NCI-H446 (cell line): Measurements from ENCODE around the gene GFOD2.
A peak's percentile ranks its signal among the peaks of the same experiment; 100 is the strongest.
"Not testable (repeated sequence)": the region's sequence is repeated elsewhere in the genome, so short reads cannot be mapped to it uniquely, and the experiment has no call there.

Source experiments
- DNase-seq, 2 experiments: peaks; one replicate each; lab custom pipeline; 2025; lab: John Stamatoyannopoulos, UW

GFOD2 gene, protein sequence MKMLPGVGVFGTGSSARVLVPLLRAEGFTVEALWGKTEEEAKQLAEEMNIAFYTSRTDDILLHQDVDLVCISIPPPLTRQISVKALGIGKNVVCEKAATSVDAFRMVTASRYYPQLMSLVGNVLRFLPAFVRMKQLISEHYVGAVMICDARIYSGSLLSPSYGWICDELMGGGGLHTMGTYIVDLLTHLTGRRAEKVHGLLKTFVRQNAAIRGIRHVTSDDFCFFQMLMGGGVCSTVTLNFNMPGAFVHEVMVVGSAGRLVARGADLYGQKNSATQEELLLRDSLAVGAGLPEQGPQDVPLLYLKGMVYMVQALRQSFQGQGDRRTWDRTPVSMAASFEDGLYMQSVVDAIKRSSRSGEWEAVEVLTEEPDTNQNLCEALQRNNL

DNA sequence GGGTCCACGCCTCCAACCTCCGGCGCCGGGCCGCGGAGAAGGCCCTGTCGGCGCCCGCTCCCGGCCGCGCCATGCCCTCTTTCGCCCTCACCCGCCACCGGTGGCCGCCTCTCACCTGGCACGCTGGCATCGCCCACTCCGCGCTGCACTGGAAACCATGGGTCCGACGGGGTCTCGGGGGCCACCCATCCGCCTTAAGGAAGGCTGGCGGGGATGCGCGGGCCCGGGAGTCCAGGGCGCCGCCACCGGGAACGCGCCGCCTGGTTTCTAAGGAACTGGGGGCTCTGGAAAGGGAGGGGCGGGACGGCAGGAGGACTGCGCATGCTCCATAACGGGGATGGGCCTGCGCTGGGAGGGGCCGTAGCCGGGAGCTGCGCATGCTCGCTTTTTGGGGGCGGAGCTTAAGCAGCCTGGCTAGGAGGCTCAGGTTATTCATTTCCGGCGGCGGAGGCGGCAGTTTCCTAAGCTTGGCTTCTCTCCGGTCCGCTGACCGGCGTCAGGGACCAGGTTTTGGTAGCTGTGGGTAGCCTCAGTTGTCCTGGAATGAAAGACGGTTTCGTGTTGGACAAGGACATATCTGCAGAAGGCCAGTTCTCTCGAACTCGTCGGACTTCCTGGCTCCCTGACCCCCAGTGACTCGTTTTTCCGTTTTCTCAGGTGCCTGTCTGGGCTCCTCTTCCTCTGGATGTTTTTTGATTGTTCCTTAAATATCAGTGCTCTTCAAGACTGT, at the start of gene GFOD2:
TSS of gene GFOD2 (minus strand) at position 269 of the 730 bp plus-strand sequence. CDS start 33,601 bp downstream, outside the sequence.
- DNase-seq = peak; percentile 68 to 89

DNA sequence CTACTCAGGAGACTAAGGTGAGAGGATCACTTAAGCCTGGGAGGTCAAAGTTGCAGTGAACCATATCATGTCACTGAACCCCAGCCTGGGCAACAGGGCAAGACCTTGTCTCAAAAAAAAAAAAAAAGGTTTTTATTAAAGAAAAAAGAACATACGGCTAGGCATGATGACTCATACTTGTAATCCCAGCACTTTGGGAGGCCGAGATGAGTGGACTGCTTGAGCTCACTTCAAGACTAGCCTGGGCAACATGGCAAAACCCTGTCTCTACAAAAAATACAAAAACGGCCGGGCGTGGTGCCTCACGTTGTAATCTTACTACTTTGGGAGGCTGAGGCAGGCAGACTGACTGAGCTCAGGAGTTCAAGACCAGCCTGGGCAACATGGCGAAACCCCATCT, 48.8 kb upstream of the GFOD2 start:
- no peak for DNase-seq

DNA sequence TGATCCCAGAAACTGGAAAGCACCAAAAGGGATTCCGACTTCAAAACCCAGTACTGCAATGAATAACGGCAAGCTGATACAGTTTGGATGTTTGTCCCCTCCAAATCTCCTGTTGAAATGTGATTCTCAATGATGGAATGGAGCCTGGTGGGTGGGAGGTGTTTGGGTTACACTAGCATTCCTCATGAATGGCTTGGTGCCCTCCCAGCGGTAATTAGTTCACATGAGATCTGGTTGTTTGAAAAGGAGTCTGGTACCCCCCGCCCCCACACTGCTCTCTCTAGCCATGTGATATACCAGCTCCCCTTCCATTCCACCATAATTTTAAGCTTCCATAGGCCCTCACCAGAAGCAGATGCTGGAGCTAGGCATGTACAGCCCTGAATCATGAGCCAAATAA, 47.2 kb upstream of the GFOD2 start:
- no peak for DNase-seq

DNA sequence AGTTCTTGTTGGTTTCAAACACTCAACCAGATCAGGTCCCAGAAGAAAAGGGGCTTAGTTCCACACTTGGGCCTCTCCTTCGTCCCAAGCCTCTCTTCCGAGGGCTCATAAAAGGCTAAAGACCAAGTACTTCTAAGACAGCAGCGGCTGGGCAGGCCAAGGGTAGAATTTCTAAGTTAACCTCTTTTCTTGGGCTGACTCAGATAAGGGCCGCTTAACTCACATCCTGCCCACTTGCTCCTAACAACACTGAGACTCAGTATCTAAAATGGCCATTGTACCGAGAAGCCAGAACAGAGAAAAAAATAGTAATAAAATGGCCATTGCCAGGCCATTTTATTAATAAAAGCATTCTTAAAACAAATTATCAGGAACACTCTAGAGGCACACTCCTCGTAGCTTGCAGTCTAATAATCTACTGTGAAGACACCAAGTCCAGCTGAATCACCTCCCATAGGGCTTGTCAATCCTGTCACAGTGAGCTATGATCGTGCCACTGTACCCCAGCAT, 45.1 kb upstream of the GFOD2 start:
- no peak for DNase-seq

DNA sequence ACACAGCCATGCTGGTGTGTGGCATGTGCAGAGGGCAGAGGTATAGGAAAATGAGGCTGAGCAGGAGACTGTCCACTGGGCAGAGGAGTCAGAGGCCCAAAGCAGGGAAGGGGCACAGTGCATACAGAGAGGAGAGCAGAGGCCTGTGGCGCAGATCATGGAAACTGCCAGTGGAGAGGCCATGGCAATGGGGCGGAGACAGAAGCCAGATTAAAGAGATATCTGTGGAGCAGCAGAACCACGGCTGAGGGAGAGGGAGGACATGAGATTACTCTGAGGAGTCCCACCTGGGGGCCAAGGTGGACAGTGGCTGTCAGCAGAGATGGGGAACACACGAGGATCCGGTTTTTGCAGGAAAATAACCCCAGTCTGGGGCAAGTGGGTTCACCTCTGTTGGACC, 44.0 kb upstream of the GFOD2 start:
- DNase-seq = no peak

DNA sequence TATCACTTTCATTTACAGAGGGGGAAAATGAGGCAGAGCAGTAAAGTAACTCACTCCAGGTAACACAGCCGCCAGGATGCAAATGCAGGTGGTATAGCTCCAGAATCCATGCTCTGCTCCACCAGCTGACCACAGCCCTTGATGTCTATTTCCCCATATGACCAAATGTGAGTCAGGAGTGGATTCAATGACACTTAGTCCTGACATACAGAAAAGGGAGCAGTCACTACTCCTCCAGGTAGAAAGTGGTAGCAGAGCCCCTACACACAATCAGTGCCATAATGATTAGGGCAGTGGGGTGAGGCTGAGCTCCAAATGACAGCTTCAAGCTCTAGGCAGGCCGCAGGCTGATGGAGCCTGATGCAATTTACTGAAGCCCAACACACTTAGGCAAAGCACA, 43.3 kb upstream of the GFOD2 start:
- DNase-seq = no peak

DNA sequence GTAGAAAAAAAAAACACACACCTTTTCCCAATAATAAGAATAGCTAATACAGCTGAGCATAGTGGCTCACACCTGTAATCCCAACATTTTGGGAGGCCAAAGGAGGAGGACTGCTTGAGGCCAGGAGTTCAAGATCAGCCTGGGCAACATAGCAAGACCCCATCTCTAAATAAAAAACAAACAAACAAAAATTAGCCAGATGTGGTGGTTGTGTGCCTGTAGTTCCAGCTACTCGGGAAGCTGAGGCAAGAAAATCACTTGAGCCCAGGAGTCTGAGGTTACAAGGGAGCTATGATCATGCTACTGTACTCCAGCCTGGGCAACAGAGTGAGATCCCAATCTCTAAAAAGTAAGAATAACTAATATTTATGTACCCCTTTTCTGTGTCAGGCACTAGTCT, 42.8 kb upstream of the GFOD2 start:
- DNase-seq = no peak

DNA sequence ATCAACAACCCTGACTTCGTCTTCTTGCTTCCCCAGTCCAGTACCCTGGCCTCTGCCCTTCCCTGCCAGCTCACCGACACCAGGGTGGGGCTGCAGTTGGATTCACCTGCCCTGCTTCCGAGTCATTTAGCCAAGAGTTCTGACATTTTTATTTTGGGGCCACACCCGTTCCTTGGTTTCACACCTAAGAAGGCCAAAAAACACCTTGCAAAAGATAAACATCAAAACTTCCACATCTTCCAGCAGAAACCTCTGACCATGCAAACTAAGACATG, 41.8 kb upstream of the GFOD2 start:
- DNase-seq = no peak

DNA sequence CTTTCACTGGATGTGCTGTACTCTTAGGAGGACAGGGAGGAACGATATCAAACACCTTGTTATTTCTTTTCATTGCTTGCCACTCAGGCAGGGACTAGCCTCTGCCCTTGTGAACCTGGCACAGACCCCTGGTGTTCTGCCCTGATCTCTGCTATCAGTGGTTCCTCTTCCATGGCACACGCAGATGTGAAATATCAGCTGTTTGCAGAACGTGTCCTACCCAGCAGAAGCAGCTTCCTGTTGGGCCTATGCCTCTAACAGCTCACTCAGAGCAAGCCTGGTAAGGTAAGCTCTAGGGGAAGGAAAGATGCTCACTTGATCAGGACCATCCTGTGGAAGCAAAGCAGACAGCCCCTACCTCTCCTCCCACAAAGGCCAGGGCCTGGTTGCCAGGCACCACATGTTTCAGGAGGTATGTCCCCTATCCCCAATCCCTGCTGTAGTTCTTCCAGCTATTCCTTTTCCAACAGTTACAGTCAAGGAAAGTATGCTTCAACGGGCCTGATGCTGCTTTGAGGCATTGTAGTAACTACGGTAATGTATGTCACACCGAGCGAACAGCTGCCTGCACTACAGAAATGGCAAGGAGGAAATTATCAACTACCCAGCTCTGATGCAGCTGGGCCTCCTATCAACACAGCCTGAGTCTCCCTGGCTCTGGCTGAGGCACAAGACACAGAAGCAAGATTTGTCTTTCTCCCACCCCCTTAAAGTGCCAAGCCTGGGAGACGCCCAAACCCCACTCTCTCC, 41.3 kb upstream of the GFOD2 start:
- DNase-seq = no peak

DNA sequence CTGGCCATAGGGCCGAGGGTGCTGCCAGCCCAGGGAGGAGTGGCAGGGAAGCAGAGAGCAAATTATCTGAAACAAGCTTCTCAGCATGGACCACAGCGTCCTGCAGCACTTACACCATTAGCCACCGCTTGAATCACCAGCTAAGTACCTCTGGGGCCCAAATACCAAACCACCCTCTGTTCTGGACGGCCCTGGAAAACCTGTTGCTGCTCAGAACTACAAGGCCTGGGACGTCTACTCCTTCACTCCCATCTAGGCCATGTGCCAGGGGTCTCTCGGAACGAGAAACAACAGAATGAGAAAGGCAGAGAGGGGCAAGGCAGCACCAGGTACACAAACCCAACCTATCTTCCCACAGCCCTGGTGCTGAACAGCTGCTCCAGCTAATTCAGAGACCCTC, 39.9 kb upstream of the GFOD2 start:
- no peak for DNase-seq

DNA sequence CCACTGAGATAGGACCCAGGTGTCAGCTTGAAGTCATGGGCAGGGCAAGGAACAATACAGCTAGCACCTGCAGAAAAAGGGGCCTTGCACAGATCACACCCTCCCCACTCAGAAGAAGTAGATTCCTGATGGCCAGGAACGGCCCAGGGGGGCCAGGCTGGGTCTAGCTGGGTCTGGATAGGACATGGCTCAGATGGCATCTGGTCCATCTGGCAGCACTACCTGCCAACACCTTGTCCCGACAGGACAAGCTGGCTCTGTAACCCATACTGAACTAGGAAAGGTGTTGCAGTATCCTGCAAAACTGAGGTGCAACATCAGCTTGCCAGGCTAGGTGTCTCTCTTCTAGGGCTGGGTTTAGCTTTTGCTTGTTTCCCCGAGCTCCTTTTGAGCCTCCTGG, 38.9 kb upstream of the GFOD2 start:
- DNase-seq = no peak

DNA sequence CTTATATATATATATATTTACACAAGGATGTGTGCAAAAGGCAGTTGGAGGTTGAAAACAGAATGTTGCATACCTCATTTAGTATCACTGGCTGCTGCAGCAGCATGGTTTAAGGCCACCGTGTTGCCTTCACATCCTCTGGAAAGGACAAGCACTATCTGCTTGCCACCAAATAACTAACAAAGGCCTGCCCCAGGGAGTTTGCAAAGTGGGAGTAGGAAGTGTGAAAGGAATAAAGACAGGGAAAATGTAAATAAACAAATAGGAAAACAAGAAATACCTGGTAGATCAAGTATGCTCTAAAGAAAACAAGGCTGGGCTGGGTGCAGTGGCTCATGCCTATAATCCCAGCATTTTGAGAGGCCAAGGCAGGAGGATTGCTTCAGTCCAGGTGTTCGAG, 33.5 kb upstream of the GFOD2 start:
- DNase-seq = no peak

DNA sequence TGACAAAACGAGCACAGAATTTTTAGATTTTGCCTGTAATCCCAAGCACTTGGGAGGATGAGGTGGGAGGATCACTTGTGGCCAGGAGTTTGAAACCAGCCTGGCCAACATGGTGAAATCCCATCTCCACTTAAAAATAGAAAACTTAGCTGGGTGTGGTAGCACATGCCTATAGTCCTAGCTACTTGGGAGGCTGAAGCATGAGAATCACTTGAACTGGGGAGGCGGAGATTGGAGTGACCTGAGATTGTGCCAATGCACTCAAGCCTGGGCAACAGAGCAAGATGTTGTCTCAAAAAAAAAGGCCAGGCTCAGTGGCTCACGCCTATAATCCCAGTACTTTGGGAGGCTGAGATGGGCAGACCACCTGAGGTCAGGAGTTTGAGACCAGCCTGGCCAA, 32.2 kb upstream of the GFOD2 start:
- DNase-seq = not testable (repeated sequence)

DNA sequence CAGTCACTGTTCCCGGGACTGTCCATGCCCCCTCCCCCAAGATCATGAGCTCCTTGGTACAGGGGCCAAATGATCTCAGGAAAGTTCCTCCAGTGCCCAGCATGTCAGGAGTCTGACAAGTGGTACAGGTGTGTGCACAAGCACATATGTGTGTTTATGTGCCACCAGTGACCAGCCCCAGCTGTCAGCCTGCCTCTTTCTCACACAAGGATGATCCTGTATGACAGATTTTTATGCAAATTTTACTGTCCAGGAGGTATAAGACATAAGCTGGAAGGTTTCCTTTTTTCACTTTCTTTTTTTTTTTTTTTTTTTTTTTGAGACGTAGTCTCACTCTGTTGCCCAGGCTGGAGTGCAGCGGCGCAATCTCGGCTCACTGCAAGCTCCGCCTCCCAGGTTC, 31.4 kb upstream of the GFOD2 start:
- no peak for DNase-seq

DNA sequence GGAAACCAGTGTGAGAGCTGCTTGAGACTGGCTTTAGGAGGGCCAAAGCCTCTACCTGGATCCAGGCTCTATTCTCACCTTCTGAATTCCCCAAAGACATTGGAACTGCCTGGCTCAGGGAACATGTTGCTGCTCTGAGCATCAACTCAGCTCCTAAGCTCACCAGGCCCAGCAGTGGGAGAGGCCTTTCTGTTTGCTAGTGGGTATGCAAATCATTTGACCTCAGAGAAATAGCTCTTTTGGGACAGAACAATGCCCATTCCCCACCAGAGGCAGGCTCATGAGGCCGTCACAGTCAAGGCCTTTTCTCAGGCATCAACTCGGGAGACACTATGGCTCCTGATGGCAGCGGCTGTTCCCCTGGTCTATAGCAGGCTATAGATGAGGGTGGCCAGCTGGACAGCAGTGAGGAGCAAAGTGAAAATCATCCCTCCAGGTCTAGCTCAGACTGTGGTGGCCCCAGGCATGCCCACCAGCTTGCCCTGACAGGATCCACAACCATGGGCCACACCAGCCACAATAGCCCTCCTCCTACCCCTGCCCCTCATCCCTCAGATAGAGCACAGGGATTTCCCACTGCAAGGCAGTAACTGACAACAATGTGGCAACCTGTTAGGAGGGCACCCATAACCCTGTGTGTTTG, 30.4 kb upstream of the GFOD2 start:
- no peak for DNase-seq

DNA sequence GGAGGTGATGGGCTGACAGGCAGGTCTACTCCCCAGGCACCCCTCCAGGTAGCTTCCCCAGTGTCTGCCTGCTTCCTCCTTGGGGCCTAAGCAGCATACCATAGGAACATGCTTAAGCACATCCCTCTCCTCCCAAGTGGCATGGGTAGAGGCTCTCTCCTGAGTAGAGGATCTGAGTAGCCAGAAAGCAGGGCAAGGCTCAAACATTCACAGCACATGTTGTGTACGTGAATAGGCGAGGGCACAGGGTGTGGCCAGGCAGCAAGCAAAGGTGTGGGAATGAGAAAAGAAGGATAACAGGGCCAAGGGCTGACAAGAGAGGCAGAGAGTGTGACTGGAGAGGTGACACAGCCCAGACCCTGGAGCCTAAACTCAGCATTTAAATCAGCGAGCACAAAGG, 29.7 kb upstream of the GFOD2 start:
- no peak for DNase-seq

DNA sequence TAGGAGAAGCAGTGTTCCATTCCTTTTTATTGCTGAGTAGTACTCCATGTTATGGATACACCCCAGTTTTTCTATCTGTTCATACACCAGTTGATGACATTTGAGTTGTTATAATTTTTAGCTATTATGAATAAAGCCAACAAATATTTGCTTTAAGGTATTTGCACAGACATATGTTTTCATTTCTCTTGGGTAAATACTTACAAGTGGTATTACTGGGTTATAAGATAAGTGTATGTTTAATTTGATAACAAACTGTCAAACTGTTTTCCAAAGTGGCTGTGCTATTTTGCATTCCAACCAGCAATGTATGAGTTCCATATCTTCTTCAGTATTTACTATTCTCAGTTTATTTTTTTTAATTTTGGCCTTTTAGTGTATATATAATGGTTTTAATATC, 27.7 kb upstream of the GFOD2 start:
- DNase-seq = no peak

DNA sequence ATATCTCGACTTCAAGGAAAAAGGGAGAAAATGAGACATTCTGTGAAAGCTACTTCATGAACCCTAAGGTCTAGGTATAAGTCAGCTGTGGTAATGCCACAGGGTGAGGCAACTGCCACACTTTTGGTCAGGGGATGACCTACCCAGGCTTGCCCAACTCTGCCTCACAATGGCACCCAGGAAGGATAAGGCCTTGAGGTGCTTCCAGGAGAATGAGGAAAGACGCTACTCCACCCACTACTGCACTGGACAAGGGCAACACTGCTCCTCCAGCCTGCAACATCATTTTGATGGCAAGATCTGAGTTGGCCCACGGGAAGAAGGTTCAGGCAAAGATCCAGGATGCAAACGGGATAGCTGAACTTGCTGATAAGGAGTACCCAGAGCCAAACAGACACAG, 22.0 kb upstream of the GFOD2 start:
- no peak for DNase-seq

DNA sequence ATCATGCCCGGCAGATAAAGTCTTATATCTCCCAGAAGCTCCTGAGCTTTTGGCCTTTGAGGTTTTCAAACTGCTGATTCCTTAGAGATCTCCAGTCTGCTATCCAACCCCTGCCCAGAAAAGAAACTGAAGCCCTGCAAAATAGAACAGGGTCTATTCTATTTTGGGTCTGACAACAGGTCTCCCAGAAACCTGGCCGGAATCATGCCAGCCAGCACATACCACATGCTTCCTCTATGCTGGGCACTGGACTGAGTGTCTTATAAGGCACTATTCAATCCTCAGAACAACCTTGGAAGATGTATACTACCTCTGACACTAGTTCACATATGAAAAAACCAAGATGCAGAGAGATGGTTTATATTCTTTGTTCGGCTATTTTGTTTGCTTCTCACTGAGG, 21.3 kb upstream of the GFOD2 start:
- DNase-seq = no peak

DNA sequence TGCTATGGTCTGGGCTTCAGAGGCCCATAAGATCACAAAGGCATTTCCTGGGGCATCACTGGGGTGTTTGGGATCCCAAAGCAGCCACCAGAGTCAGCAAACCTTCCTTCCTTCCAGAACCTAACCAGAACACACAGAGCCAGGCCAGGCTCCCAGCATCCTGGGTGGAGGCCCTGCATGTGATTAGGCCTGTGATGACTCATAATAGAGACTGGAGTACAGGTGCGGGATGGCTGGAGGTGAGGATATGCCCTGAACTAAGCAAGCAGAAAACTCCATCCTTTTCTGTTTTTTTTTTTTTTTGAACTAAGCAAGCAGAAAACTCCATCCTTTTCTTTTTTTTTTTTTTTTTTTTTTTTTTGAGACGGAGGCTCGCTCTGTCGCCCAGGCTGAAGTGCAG, 17.7 kb upstream of the GFOD2 start:
- no peak for DNase-seq

DNA sequence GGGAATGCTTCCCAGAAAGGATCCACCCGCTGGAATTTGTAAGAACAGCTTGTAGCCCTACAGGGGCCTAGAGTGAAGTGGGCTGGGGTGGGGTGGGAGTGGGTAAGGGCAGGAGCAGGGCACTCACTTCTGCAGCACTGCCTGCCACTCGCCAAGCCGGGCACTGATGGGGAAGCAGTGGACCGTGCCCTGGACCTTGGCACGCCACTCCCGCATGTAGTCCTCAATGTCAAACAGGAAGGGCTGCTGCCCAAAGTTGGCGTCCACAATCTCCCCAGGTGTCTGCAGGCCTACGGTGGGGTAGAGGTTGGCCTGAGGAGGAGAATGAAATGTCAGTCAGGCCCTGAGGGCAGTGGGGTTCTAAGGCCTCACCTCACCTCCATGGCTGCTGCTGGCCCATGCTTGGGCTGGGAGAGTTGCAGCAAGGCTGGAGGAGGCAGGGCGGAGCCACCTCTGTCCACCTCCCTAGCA, 15.7 kb upstream of the GFOD2 start:
- DNase-seq = peak in 1 of 2 experiments; percentile 14

DNA sequence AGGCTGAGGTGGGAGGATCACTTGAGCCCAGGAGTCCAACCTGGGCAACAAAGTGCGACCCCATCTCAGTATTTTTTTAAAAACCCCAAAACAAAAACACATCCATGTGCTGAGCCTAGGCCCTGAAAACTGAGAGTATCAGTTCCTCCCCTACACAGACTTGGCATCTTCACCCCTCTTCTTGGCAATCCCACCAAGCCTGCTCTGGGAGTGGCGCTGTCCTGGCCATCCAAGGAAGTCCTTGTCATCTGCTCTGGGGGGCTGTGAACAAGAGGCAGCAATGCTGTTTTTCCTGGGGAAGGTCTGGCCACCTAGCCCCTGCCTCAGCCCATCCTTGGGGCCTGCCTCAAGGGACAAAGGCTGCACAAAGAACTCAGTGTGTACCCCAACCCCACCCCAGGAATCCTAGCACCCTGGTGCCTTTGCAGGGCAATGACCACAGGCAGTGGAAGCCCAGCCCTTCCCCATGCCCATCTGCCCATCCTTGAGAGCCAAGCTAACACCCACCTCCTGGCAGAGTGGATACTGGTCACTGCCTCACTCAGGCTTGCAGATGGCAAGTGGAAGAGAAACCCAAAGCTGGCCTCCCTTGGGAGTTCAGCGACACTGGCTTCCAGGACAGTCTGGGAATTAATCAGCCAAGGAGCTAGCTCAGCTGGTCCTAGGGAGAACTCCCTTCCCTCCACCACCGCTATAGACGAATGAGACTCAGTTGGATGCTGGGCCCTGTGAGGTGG, 14.8 kb upstream of the GFOD2 start:
- DNase-seq = peak in 1 of 2 experiments; percentile 0
